Caco-2 (cell line): ENCODE data around the gene UTP3. TPM values are rescaled to one million over a fixed set of nuclear protein-coding genes. Genes with fewer than 3 reads are reported as not detected.

ENCODE experiments used
- BruUV-seq: library from RNA; stranded (reverse); fragments of 400-500 nt; replicated peaks from 2 replicates; lab custom pipeline; 2021; lab: Mats Ljungman, UMichigan
- CTCF ChIA-PET: fragments of 300-600 bp; sonication (Branson Sonifier 250); formaldehyde crosslinking; loops from one replicate; lab custom pipeline; 2022; ENCODE audit warnings: antibody characterized with exemption; lab: Charles Lee
- POLR2A ChIA-PET: fragments of 300-600 bp; sonication (Branson Sonifier 250); formaldehyde crosslinking; loops from one replicate; lab custom pipeline; 2022; ENCODE audit warnings: antibody characterized with exemption; lab: Charles Lee
- DNase-seq, 2 experiments: peaks; one replicate each; pipeline versions ENCODE4 v3.0.0 to v3.0.0-alpha.2; 2020 to 2022
- H3K27me3 ChIP-seq: replicated peaks from 2 replicates; pipeline ENCODE4 v1.6.0; 2011; ENCODE audit warnings: low read length; ENCODE audit not compliant: control insufficient read depth, insufficient read depth
- H3K36me3 ChIP-seq: 2 replicates; pipeline ENCODE4 v1.5.1; 2011; ENCODE audit warnings: low read length; ENCODE audit not compliant: control insufficient read depth, insufficient read depth
- H3K4me1 ChIP-seq: fragments of 250-450 bp; sonication (Bioruptor Pico); 2 replicates; pipeline ENCODE4 v1.5.1; 2020; ENCODE audit warnings: mild to moderate bottlenecking
- H3K4me3 ChIP-seq: 2 replicates; pipeline ENCODE4 v1.5.1; 2011; ENCODE audit warnings: low read depth, mild to moderate bottlenecking, control low read depth, low read length
- H3K9me3 ChIP-seq: fragments of 250-450 bp; sonication (Bioruptor Pico); 2 replicates; pipeline ENCODE4 v1.5.1; 2020; ENCODE audit warnings: mild to moderate bottlenecking, moderate library complexity
- H3K27ac Mint-ChIP-seq: one replicate; pipeline ENCODE4 v1.8.0; 2022; ENCODE audit warnings: mixed read lengths; ENCODE audit not compliant: unreplicated experiment
- H3K27me3 Mint-ChIP-seq: one replicate; pipeline ENCODE4 v1.8.0; 2022; ENCODE audit warnings: mixed read lengths; ENCODE audit not compliant: insufficient read depth, unreplicated experiment
- H3K36me3 Mint-ChIP-seq: one replicate; pipeline ENCODE4 v1.8.0; 2022; ENCODE audit warnings: mild to moderate bottlenecking, mixed read lengths; ENCODE audit not compliant: insufficient read depth, unreplicated experiment
- H3K4me1 Mint-ChIP-seq: one replicate; pipeline ENCODE4 v1.8.0; 2022; ENCODE audit warnings: low read depth, mixed read lengths; ENCODE audit not compliant: unreplicated experiment
- H3K4me3 Mint-ChIP-seq: one replicate; pipeline ENCODE4 v1.8.0; 2022; ENCODE audit warnings: mild to moderate bottlenecking, moderate library complexity, mixed read lengths; ENCODE audit not compliant: unreplicated experiment
- H3K9me3 Mint-ChIP-seq: one replicate; pipeline ENCODE4 v1.8.0; 2022; ENCODE audit warnings: mixed read lengths; ENCODE audit not compliant: unreplicated experiment
- CTCF ChIP-seq, 2 experiments: fragments of 200-600 bp in 1 of 2; IDR thresholded peaks; 1 replicate in 1 of 2; 2 replicates in 1 of 2; pipeline versions ENCODE4 v1.5.1 to v1.8.0; 2011 to 2022; ENCODE audit warnings: antibody characterized with exemption in 1 of 2, control low read depth in 1 of 2, inconsistent platforms in 1 of 2, low read depth in 1 of 2, low read length in 1 of 2, mild to moderate bottlenecking in 1 of 2, moderate library complexity in 1 of 2; ENCODE audit not compliant: insufficient read depth in 1 of 2, severe bottlenecking in 1 of 2, unreplicated experiment in 1 of 2
- intact Hi-C: fragments of 100-400 bp; cut with micrococcal nuclease; formaldehyde crosslinking; loops from one replicate; pipeline ENCODE4 v1.10.0; 2022; ENCODE audit not compliant: unreplicated experiment
- total RNA-seq: library from RNA; stranded (reverse); gene quantifications from 2 replicates; pipeline ENCODE4 v1.2.3, GENCODE V29; 2022

The UTP3 gene
- total RNA-seq, 1 experiment from 2014 or later: 28.2 TPM

- Mint-ChIP-seq H3K9me3 (no peaks in the 10 kb centered on the region), H3K27ac (no peak overlapping the region), H3K4me3 (no peak overlapping the region), H3K36me3 (no peaks in the 10 kb centered on the region), H3K4me1 (no peaks in the 10 kb centered on the region), H3K27me3 (peaks cover 3% of the 10 kb centered on the region)
- 0 out of 2 replicates have a peak, but pooled peaks cover 5% of the 10 kb centered on the region for H3K4me1 ChIP-seq
- H3K9me3 ChIP-seq: no peaks in the 10 kb centered on the region
- CTCF ChIA-PET: no interaction called here
- no peak for TF ChIP-seq CTCF (IDR thresholded peaks at IDR 0.05; ENCODE audit: insufficient read depth in 1 of 2, low read depth in 1 of 2, low read length in 1 of 2, severe bottlenecking in 1 of 2, unreplicated experiment in 1 of 2)
- intact Hi-C loops: no loop called here
- POLR2A ChIA-PET: no interaction called here
- H3K27me3 ChIP-seq: no peaks in the 10 kb centered on the region
- BruUV-seq: no TSS peak
- no peak overlapping the region for H3K4me3 ChIP-seq
- no peak for DNase-seq
- H3K36me3 ChIP-seq: no peaks in the 10 kb centered on the region
These were observed 17.2 kb upstream of the UTP3 start for GRCh38 chr4:70671091-70671490.

GRCh38 chr4:70674191-70674590 is 14.1 kb upstream of the UTP3 start:
- intact Hi-C loops: no loop called here
- Histone ChIP-seq H3K4me3 (no peak overlapping the region), H3K9me3 (no peaks in the 10 kb centered on the region), H3K36me3 (no peaks in the 10 kb centered on the region), H3K4me1 (no peaks in the 10 kb centered on the region), H3K27me3 (no peaks in the 10 kb centered on the region)
- Mint-ChIP-seq H3K36me3 (no peaks in the 10 kb centered on the region), H3K4me1 (no peaks in the 10 kb centered on the region), H3K27me3 (peaks cover 6% of the 10 kb centered on the region), H3K4me3 (no peak overlapping the region), H3K9me3 (no peaks in the 10 kb centered on the region), H3K27ac (no peak overlapping the region)
- ChIA-PET CTCF (no interaction called here), POLR2A (no interaction called here)
- DNase-seq: no peak
- no TSS peak for BruUV-seq
- TF ChIP-seq CTCF (IDR thresholded peaks at IDR 0.05; ENCODE audit: insufficient read depth in 1 of 2, low read depth in 1 of 2, low read length in 1 of 2, severe bottlenecking in 1 of 2, unreplicated experiment in 1 of 2): no peak

- Mint-ChIP-seq H3K4me3 (no peak overlapping the region), H3K27ac (no peak overlapping the region), H3K27me3 (peaks cover 6% of the 10 kb centered on the region), H3K36me3 (no peaks in the 10 kb centered on the region), H3K9me3 (no peaks in the 10 kb centered on the region), H3K4me1 (no peaks in the 10 kb centered on the region)
- no peak for TF ChIP-seq CTCF (IDR thresholded peaks at IDR 0.05; ENCODE audit: insufficient read depth in 1 of 2, low read depth in 1 of 2, low read length in 1 of 2, severe bottlenecking in 1 of 2, unreplicated experiment in 1 of 2)
- intact Hi-C loops: no loop called here
- Histone ChIP-seq H3K4me1 (no peaks in the 10 kb centered on the region), H3K4me3 (no peak overlapping the region), H3K9me3 (no peaks in the 10 kb centered on the region), H3K36me3 (no peaks in the 10 kb centered on the region), H3K27me3 (no peaks in the 10 kb centered on the region)
- POLR2A ChIA-PET: no interaction called here
- no TSS peak for BruUV-seq
- CTCF ChIA-PET: no interaction called here
- no peak for DNase-seq
These were observed 13.6 kb upstream of the UTP3 start for GRCh38 chr4:70674731-70675130.
